Subcutaneous abdominal adipose tissue (tissue), 5 donors: ENCODE results near the gene MTG2.

ENCODE experiments used
- H3K27ac ChIP-seq: one replicate; pipeline ENCODE4 v1.7.0; 2013; ENCODE audit warnings: low read depth, mild to moderate bottlenecking, inconsistent platforms, low read length, moderate library complexity
- H3K27me3 ChIP-seq, 5 donors: one replicate each; pipeline ENCODE4 v1.7.0; 2013; ENCODE audit warnings: low read length in 5 of 5, inconsistent platforms in 1 of 5; ENCODE audit not compliant: control insufficient read depth in 5 of 5, insufficient read depth in 4 of 5
- H3K36me3 ChIP-seq, 5 donors: one replicate each; pipeline ENCODE4 v1.7.0; 2013; ENCODE audit warnings: low read length in 5 of 5; ENCODE audit not compliant: control insufficient read depth in 5 of 5, insufficient read depth in 5 of 5
- H3K4me1 ChIP-seq, 5 donors: one replicate each; pipeline ENCODE4 v1.7.0; 2013; ENCODE audit warnings: low read length in 5 of 5, mild to moderate bottlenecking in 3 of 5, moderate library complexity in 1 of 5; ENCODE audit not compliant: control insufficient read depth in 5 of 5, insufficient read depth in 5 of 5
- H3K4me3 ChIP-seq, 5 donors: one replicate each; pipeline ENCODE4 v1.7.0; 2013; ENCODE audit warnings: low read length in 5 of 5, low read depth in 1 of 5
- H3K9ac ChIP-seq, 5 donors: one replicate each; pipeline ENCODE4 v1.7.0; 2013; ENCODE audit warnings: low read length in 5 of 5, mild to moderate bottlenecking in 4 of 5, moderate library complexity in 3 of 5
- H3K9me3 ChIP-seq, 5 donors: one replicate each; pipeline ENCODE4 v1.7.0; 2013; ENCODE audit warnings: low read length in 5 of 5; ENCODE audit not compliant: control insufficient read depth in 5 of 5
- donor health status: healthy.
- donor health status: healthy.
- donor health status: healthy.
- donor health status: healthy.
- donor health status: healthy.

MTG2 gene

GRCh38 chr20:62225026-62225425, 42.2 kb downstream of the MTG2 start:
- Histone ChIP-seq H3K9ac (no peak overlapping the region), H3K4me1 (peaks cover 0 to 7% (median 5%) of the 10 kb centered on the region in 5 donors), H3K27ac (no peak overlapping the region), H3K4me3 (no peak overlapping the region), H3K36me3 (no peaks in the 10 kb centered on the region), H3K27me3 (peaks cover 41 to 73% (median 66%) of the 10 kb centered on the region in 5 donors), H3K9me3 (peaks cover 0 to 2% (median 0%) of the 10 kb centered on the region in 5 donors)

- Histone ChIP-seq H3K4me3 (no peak overlapping the region), H3K4me1 (no peaks in the 10 kb centered on the region), H3K27me3 (peaks cover 35 to 68% (median 62%) of the 10 kb centered on the region in 5 donors), H3K9ac (no peak overlapping the region), H3K27ac (no peak overlapping the region), H3K9me3 (peaks cover 0 to 2% (median 0%) of the 10 kb centered on the region in 5 donors), H3K36me3 (no peaks in the 10 kb centered on the region)
Observed at GRCh38 chr20:62225820-62226635, 43.2 kb downstream of the MTG2 start.

- Histone ChIP-seq H3K27me3 (peaks cover 26 to 66% (median 59%) of the 10 kb centered on the region in 5 donors), H3K27ac (no peak overlapping the region), H3K9ac (no peak overlapping the region), H3K9me3 (peaks cover 0 to 2% (median 0%) of the 10 kb centered on the region in 5 donors), H3K4me1 (no peaks in the 10 kb centered on the region), H3K4me3 (no peak overlapping the region), H3K36me3 (no peaks in the 10 kb centered on the region)
Observed at GRCh38 chr20:62226707-62227590, 44.1 kb downstream of the MTG2 start.

GRCh38 chr20:62227591-62227976, 44.8 kb downstream of the MTG2 start:
- H3K36me3 ChIP-seq, result no peaks in the 10 kb centered on the region
- no peak overlapping the region for H3K4me3 ChIP-seq
- no peak overlapping the region for H3K9ac ChIP-seq
- H3K4me1 ChIP-seq, result no peaks in the 10 kb centered on the region
- H3K27ac ChIP-seq, result no peak overlapping the region
- H3K9me3 ChIP-seq, result peaks cover 0 to 2% (median 0%) of the 10 kb centered on the region in 5 donors
- H3K27me3 ChIP-seq, result peaks cover 24 to 66% (median 55%) of the 10 kb centered on the region in 5 donors

- no peaks in the 10 kb centered on the region for H3K36me3 ChIP-seq
- no peak overlapping the region for H3K27ac ChIP-seq
- peaks cover 17 to 63% (median 51%) of the 10 kb centered on the region in 5 donors for H3K27me3 ChIP-seq
- H3K4me1 ChIP-seq, result no peaks in the 10 kb centered on the region
- H3K9ac ChIP-seq, result no peak overlapping the region
- H3K9me3 ChIP-seq, result peaks cover 0 to 2% (median 0%) of the 10 kb centered on the region in 5 donors
- H3K4me3 ChIP-seq, result no peak overlapping the region
Observed at GRCh38 chr20:62227977-62228958, 45.4 kb downstream of the MTG2 start.

GRCh38 chr20:62228982-62229545, 46.2 kb downstream of the MTG2 start:
- H3K27ac ChIP-seq, result no peak overlapping the region
- H3K27me3 ChIP-seq, result peaks cover 18 to 58% (median 44%) of the 10 kb centered on the region in 5 donors
- no peaks in the 10 kb centered on the region for H3K36me3 ChIP-seq
- H3K9ac ChIP-seq, result no peak overlapping the region
- no peaks in the 10 kb centered on the region for H3K4me1 ChIP-seq
- peaks cover 0 to 7% (median 0%) of the 10 kb centered on the region in 5 donors for H3K9me3 ChIP-seq
- H3K4me3 ChIP-seq, result no peak overlapping the region

GRCh38 chr20:62229667-62230066, 46.8 kb downstream of the MTG2 start:
- H3K27ac ChIP-seq, result no peak overlapping the region
- H3K9me3 ChIP-seq, result peaks cover 0 to 7% (median 0%) of the 10 kb centered on the region in 5 donors
- no peak overlapping the region for H3K9ac ChIP-seq
- no peaks in the 10 kb centered on the region for H3K36me3 ChIP-seq
- H3K4me3 ChIP-seq, result no peak overlapping the region
- H3K27me3 ChIP-seq, result peaks cover 15 to 53% (median 39%) of the 10 kb centered on the region in 5 donors
- no peaks in the 10 kb centered on the region for H3K4me1 ChIP-seq

GRCh38 chr20:62230276-62230675, 47.4 kb downstream of the MTG2 start:
- no peak overlapping the region for H3K27ac ChIP-seq
- H3K9me3 ChIP-seq, result peaks cover 0 to 7% (median 0%) of the 10 kb centered on the region in 5 donors
- H3K4me3 ChIP-seq, result no peak overlapping the region
- no peaks in the 10 kb centered on the region for H3K36me3 ChIP-seq
- H3K4me1 ChIP-seq, result no peaks in the 10 kb centered on the region
- H3K9ac ChIP-seq, result no peak overlapping the region
- peaks cover 15 to 49% (median 37%) of the 10 kb centered on the region in 5 donors for H3K27me3 ChIP-seq

GRCh38 chr20:62230696-62231095, 47.9 kb downstream of the MTG2 start:
- Histone ChIP-seq H3K27ac (no peak overlapping the region), H3K9me3 (peaks cover 0 to 7% (median 0%) of the 10 kb centered on the region in 5 donors), H3K4me3 (no peak overlapping the region), H3K9ac (no peak overlapping the region), H3K27me3 (peaks cover 15 to 46% (median 35%) of the 10 kb centered on the region in 5 donors), H3K4me1 (no peaks in the 10 kb centered on the region), H3K36me3 (no peaks in the 10 kb centered on the region)
